ENCODE results near the gene NPEPPS.
"Not testable (repeated sequence)": the region's sequence is repeated elsewhere in the genome, so short reads cannot be mapped to it uniquely, and the experiment has no call there.

NPEPPS gene

DNA sequence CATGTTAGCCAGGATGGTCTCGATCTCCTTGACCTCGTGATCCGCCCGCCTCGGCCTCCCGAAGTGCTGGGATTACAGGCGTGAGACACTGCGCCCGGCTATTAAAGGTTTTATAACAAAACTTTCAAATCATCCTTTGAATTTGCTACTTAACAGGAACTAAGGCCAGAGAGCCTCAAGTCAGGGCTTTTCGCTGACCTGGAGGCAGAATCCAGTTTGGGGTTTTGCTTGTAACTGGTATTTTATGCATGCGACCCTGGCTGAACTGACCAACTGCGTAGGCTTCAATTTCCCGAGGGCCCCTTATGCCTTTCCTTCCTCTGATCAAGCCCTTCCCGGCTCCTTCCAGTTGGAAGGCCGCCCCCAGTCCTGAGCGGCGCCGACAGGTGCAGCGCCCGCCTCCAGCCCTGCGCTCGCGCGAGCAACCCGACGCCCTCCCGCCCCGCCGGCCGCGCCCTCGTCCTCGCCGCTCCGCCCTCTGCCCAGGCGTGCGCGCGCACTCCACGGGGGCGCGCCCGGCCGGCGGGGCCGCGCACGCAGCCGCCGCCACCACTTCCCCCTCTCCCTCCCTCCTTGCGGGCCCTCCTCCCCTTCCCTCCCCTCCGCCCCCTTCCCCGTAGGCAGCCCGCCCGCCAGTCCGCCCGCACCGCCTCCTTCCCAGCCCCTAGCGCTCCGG is at the start of gene NPEPPS:
Gene NPEPPS (plus strand): TSS at position 552 of the 676 bp plus-strand sequence. CDS start 193 bp downstream, outside the sequence.
- DNase-seq = peak; percentile 93

DNA sequence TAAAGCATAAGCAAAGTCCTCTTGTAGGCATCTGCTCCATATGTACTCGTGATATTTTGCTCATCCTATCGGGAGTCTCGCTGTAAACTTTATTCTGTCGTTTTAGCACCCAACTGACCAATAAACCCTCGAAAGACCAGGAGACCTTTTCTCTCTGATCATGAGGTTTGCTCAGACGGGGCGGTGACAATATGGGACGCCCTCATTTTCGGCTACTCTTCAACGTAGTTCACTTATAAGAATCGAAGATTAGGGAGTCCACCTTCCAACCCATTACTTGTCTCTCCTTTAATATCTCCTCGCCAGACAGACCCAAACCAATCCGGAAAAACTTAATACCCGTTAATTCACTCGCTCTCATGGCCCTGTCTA is 39.1 kb upstream of the NPEPPS start:
- DNase-seq = not testable (repeated sequence)

GRCh38 chr17:47499074-47499473 is 31.8 kb upstream of the NPEPPS start:
- not testable (repeated sequence) for DNase-seq

DNA sequence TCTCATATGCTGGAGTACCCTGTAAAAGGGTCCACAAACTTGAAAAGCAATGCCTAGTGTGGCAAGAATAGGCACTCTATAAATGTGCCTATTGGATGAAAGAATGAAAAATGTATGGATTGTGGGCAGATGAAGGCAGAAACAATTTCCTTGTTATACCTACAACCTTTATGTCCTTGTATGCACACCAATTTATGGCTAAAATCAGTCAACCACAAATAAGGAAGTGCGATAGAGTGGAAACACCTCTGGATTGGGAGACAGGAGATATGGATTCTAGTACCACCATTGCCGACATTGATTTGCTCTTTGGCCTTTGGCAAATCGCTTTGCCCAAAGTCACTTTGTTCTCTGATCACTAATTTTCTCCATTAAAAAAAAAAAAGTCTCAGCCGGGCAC is 31.4 kb upstream of the NPEPPS start:
- DNase-seq = not testable (repeated sequence)

- not testable (repeated sequence) for DNase-seq
Observed at GRCh38 chr17:47500620-47501019, 30.3 kb upstream of the NPEPPS start.

- peak; percentile 56 for DNase-seq
Observed at GRCh38 chr17:47502122-47502731, 28.7 kb upstream of the NPEPPS start.

DNA sequence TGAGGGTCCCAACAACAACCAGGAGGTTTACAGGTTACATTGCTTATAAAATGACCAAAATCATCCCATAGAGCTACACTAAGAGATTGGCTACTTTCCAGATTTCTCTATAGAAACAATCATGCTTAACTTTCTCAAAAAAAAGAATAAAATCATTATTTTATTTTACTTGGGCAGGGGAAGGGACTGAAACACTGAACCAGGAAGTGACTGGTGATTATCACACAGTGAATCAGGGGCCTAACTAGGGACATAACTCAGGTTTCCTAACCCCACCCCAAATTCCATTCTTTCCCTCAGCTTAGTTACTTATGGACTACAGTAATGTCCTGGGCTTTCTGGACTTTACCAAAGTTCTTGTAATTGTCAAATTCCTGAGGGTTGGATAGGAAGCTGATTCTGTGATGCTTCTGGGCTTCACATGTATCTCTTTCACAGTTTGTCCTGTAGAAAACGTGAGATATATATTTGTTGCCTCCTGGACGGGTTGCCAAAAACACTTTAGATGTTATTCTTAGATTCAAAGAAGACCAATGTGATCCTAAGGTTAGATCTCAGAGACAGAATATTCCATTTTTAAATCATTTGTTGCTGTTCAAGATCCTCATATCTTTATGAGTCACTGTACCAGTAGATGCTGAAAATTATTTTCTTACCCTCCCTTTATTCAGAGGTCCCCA is 28.0 kb upstream of the NPEPPS start:
- not testable (repeated sequence) for DNase-seq

- not testable (repeated sequence) for DNase-seq
Observed at GRCh38 chr17:47511701-47512146, 19.2 kb upstream of the NPEPPS start.

GRCh38 chr17:47513301-47513700 is 17.6 kb upstream of the NPEPPS start:
- not testable (repeated sequence) for DNase-seq

- DNase-seq = not testable (repeated sequence)
Observed at GRCh38 chr17:47518880-47519279, 12.0 kb upstream of the NPEPPS start.

- DNase-seq = not testable (repeated sequence)
Observed at GRCh38 chr17:47519365-47519764, 11.5 kb upstream of the NPEPPS start.

DNA sequence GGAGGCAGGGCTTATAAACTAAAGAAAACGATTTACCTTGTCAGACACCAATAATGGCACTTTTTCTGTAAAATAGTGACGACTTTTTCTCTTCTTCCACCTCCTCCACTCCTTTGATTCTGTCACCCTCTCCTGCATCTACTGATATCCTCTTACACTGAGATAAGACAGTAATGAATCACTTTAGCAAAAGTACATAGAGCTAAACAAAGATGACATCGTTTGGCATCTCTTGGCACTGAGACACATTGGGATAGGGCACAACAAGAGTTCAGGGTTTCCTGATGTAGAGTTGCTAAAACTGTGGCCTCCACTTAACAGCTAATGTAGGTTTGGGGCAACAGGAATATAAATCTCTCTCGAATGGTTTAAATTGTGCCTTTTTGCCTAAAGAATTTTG is 10.6 kb upstream of the NPEPPS start:
- DNase-seq = not testable (repeated sequence)

DNA sequence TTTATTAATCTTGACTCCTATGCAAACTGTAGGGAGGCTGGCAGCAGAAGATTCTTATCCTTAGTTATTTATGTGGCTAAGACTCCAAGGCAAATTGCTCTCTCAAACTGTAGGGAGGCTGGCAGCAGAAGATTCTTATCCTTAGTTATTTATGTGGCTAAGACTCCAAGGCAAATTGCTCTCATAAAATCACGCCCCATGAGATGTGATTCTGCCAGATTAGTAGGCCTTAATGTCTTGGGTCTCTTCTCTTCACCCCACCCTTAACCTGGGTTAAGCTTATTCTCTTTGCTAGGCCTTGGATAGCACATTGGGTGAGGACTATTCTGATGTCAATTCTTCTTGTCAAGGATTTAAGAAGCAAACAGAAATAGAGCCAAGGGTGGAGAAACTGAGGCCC is 9.5 kb upstream of the NPEPPS start:
- DNase-seq = not testable (repeated sequence)

- DNase-seq = not testable (repeated sequence)
Observed at GRCh38 chr17:47522341-47522740, 8.6 kb upstream of the NPEPPS start.

DNA sequence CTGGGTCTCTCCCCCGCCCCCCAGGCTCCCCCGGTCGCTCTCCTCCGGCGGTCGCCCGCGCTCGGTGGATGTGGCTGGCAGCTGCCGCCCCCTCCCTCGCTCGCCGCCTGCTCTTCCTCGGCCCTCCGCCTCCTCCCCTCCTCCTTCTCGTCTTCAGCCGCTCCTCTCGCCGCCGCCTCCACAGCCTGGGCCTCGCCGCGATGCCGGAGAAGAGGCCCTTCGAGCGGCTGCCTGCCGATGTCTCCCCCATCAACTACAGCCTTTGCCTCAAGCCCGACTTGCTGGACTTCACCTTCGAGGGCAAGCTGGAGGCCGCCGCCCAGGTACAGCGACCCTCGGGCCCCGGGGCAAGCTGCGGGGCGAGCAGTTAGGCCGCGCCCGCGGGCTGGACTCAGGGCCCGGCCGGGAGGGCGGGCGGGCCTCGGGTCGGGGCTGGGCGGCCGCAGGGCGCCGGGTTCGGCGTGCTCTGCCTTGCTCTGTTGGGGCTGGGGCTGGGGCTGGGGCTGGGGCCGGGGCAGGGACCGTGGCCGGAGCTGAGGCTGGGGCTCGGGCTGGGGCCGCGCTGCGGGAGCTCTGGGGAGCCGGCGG is 419 bp downstream of the NPEPPS start:
- DNase-seq = not testable (repeated sequence)

DNA sequence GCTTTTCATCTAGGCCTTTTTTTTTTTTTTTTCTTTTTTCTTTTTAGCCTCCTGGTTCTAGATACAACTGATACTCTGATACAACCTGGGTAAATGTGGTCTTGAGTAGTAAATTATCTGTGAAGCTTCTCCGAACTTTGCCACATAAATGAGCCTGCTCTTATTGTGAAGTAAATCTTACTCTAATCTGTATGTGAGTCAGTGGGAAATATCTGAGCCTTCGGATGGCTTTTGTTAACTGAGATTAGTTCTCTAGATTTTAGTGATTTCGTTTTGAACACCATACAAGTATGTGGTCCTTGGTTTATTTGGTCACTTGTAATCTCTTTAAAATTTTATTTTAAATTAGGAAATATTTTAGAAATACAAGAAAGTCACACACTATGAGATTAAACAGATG is 8.2 kb downstream of the NPEPPS start:
- not testable (repeated sequence) for DNase-seq

GRCh38 chr17:47541676-47542075 is 10.8 kb downstream of the NPEPPS start:
- not testable (repeated sequence) for DNase-seq

DNA sequence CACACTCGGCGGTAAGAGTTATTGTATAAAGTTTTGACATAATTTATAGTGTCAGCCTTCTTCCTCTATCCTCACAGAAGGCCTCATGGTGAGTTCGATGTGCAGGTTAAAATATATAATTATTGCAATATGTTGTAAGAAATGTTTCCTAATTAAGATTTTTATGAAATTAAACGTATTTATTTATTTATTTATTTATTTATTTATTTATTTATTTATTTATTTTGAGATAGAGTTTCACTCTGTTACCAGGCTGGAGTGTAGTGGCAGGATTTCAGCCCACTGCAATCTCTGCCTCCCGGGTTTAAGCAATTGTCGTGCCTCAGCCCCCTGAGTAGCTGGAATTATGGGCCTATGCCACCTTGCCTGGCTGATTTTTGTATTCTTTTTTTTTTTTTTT is 13.4 kb downstream of the NPEPPS start:
- DNase-seq = not testable (repeated sequence)

- not testable (repeated sequence) for DNase-seq
Observed at GRCh38 chr17:47554733-47555132, 23.8 kb downstream of the NPEPPS start.

DNA sequence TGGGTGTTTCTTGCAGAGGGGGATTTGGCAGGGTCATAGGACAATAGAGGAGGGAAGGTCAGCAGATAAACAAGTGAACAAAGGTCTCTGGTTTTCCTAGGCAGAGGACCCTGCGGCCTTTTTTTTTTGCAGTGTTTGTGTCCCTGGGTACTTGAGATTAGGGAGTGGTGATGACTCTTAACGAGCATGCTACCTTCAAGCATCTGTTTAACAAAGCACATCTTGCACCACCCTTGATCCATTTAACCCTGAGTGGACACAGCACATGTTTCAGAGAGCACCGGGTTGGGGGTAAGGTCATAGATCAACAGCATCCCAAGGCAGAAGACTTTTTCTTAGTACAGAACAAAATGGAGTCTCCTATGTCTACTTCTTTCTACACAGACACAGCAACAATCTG is 25.2 kb downstream of the NPEPPS start:
- DNase-seq = not testable (repeated sequence)

DNA sequence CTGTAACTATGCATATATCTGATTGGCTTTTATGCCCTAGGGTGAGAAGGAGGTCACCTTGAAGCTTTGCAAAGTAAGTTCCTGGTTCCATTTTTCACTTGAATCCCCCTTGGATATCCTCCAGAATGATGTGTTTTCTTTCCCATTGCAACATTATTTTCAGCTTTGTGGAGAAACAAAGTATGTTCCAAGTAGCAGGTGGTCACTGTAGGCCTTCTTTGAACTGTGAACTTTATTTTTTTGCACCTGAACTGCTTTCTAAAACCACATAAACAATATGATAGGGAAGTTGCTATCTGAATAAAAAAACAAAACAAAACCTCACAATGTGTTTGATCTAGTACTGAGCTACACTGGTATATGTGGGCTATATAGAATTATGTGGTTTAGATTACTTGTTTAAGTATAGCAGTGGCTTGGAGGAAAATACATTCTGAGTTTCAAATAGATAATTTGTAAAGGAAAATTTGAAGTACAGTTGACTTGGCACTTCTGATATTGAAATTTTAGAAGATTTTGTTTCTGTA is 29.7 kb downstream of the NPEPPS start:
- not testable (repeated sequence) for DNase-seq

- not testable (repeated sequence) for DNase-seq
Observed at GRCh38 chr17:47561698-47562405, 30.9 kb downstream of the NPEPPS start.

DNA sequence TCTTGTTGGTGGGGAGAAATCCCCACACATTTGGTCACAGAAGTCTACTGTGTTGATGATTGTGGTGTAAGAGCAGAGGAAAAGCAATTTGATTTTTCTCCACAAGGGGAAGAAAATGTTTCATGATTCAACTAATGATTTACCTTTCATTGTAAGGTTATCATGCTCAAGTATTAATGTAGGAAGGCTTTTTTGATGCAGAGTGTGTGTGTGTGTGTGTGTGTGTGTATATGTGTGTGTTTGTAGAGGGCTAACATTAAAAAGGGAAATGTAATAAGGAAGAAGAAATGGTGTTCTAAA is 31.4 kb downstream of the NPEPPS start:
- DNase-seq = not testable (repeated sequence)
